Activated naive CD8-positive, alpha-beta T cell treated with anti-CD3 and anti-CD28 coated beads for 36 hours (primary cell): ENCODE results near the gene FCGR2B. TPM values are rescaled to one million over a fixed set of nuclear protein-coding genes. Genes with fewer than 3 reads are reported as not detected.
A peak's percentile ranks its signal among the peaks of the same experiment; 100 is the strongest.
"Not testable (repeated sequence)": the region's sequence is repeated elsewhere in the genome, so short reads cannot be mapped to it uniquely, and the experiment has no call there.

Experiments used
- DNase-seq: peaks from one replicate; pipeline ENCODE4 v3.0.0; 2021
- H3K27ac Mint-ChIP-seq: one replicate; pipeline ENCODE4 v1.8.0; 2022; ENCODE audit warnings: mild to moderate bottlenecking, moderate library complexity, mixed read lengths
- H3K27me3 Mint-ChIP-seq: one replicate; pipeline ENCODE4 v1.8.0; 2022; ENCODE audit warnings: mild to moderate bottlenecking, mixed read lengths
- H3K36me3 Mint-ChIP-seq: one replicate; pipeline ENCODE4 v1.8.0; 2021; ENCODE audit warnings: mild to moderate bottlenecking, mixed read lengths
- H3K4me1 Mint-ChIP-seq: one replicate; pipeline ENCODE4 v1.8.0; 2021; ENCODE audit warnings: mixed read lengths
- H3K4me3 Mint-ChIP-seq: one replicate; pipeline ENCODE4 v1.8.0; 2022; ENCODE audit warnings: mild to moderate bottlenecking, moderate library complexity, mixed read lengths
- H3K9me3 Mint-ChIP-seq: one replicate; pipeline ENCODE4 v1.8.0; 2022; ENCODE audit warnings: mixed read lengths
- total RNA-seq, 2 experiments: library from RNA; stranded (reverse); gene quantifications; one replicate each; pipeline ENCODE4 v1.2.3, GENCODE V29; 2021

Gene FCGR2B
- total RNA-seq, 2 experiments from 2014 or later = 0.20 to 0.25 TPM

DNA sequence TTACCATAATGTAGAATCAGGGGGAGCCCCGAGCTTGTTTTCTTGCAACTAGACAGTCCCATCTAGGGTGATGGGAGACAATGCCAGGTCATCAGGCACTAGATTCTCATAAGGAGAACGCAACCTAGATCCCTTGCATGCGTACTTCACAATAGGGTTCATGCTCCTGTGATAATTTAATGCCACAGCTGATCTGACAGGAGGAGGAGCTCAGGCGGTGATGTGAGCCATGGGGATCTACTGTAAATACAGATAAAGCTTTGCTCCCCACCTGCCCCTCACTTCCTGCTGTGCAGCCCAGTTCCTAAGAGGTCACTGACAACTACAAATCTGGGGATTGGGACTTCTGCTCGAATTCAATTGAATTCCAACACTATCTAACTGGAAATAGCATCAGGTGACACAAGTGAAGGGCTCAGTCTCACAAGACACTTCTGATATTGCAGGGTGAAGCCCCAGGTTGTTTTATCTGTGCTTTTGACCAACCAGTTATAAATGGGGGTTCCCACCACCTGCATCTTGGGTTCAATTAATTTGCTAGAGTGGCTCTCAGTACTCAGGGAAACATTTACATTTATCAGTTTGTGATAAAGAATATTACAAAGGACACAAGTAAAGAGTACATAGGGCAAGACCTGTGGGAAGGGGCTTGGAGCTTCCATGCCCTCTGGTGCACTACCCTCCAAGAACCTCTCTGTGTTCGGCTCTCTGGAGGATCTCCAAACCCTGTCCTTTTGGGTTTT lies 24.5 kb upstream of the FCGR2B start:
- H3K36me3 Mint-ChIP-seq, H3K27ac Mint-ChIP-seq, DNase-seq, H3K4me3 Mint-ChIP-seq, H3K9me3 Mint-ChIP-seq, H3K27me3 Mint-ChIP-seq: not testable (repeated sequence)
- peaks cover 17% of the 10 kb centered on the region for H3K4me1 Mint-ChIP-seq

DNA sequence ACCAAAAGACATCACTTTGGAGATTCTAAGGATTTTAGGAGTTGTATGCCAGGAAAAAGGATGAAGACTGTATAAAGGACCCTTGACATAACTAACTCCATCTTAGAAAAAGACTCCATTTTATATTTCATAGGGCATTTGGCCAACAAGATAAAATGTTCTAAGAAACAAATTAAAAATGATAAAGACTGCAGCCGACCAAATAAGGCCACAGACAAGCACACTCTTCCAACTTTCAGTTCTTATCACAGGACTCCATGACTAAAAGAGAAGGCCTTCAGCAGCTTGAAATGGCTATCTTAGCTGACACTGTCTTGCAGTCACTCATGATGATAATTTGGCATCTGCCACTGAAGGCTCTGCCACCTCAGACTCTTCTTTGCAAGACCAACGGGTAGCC lies 23.7 kb upstream of the FCGR2B start:
- peaks cover 17% of the 10 kb centered on the region for H3K4me1 Mint-ChIP-seq
- H3K36me3 Mint-ChIP-seq, H3K27me3 Mint-ChIP-seq, DNase-seq, H3K9me3 Mint-ChIP-seq, H3K27ac Mint-ChIP-seq, H3K4me3 Mint-ChIP-seq: not testable (repeated sequence)

DNA sequence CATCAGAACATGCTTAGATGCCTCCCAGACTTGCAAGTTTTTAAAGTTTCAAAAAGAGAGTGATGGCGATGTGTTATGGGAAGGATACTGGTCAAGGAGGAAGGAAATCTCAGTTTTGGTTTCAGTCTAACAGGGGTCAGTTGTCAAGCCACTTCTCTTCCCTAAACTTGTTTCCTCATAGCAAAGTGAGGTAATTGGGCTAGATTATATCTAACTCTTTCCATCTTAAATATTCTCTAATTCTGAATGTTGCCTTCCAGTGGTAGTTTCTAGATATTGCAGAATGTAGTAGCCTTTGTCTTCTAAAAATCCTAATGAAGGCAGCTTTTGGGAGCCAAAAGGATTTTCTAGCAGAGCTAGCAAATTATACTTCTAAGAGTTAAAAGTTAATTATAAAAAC lies 20.2 kb upstream of the FCGR2B start:
- H3K27ac Mint-ChIP-seq, H3K27me3 Mint-ChIP-seq, H3K4me3 Mint-ChIP-seq, H3K9me3 Mint-ChIP-seq, DNase-seq, H3K36me3 Mint-ChIP-seq: not testable (repeated sequence)
- H3K4me1 Mint-ChIP-seq = peaks cover 11% of the 10 kb centered on the region

DNA sequence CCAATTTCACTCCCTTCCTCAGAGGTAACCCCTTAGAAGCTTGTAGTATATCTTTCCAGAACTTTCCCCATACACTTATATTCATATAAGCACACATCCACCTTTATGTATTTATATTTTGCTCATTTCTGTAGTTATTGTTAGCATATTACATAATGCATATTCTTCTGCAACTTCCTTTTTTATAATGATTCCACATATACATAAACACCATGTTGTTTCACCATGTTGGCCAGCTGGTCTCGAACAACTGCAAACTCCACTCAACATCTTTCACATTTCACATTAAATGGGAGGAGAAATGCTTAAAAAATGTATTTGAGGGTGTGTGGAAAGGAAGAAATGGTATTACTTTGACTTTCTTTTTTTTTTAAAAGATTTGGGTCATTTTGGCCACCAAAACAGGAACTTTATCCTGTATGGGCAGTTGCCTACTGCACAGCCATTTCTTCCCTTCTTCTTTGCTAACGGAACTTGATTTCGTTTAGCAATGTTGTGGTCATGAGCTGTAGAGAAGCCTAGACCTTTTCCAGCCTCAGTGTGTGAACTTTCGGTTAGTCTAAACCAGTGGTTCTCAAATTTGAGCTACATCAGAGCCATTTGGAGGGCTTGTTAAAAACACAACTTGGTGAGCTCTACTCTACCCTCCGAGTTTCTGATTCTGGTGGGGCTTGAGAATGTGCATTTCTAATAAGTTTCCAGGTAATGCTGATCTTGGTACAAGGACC lies 19.3 kb upstream of the FCGR2B start:
- H3K27ac Mint-ChIP-seq, H3K4me3 Mint-ChIP-seq, H3K27me3 Mint-ChIP-seq: not testable (repeated sequence)

GRCh38 chr1:161644855-161645254 lies 18.1 kb upstream of the FCGR2B start:
- not testable (repeated sequence) for H3K9me3 Mint-ChIP-seq, H3K36me3 Mint-ChIP-seq, H3K27ac Mint-ChIP-seq, H3K4me3 Mint-ChIP-seq, H3K27me3 Mint-ChIP-seq, DNase-seq
- H3K4me1 Mint-ChIP-seq = peaks cover 13% of the 10 kb centered on the region

More for the DNA sequence above, 19.3 kb upstream of the FCGR2B start:
- H3K4me1 Mint-ChIP-seq = peaks cover 12% of the 10 kb centered on the region
- DNase-seq, H3K9me3 Mint-ChIP-seq, H3K36me3 Mint-ChIP-seq: not testable (repeated sequence)

DNA sequence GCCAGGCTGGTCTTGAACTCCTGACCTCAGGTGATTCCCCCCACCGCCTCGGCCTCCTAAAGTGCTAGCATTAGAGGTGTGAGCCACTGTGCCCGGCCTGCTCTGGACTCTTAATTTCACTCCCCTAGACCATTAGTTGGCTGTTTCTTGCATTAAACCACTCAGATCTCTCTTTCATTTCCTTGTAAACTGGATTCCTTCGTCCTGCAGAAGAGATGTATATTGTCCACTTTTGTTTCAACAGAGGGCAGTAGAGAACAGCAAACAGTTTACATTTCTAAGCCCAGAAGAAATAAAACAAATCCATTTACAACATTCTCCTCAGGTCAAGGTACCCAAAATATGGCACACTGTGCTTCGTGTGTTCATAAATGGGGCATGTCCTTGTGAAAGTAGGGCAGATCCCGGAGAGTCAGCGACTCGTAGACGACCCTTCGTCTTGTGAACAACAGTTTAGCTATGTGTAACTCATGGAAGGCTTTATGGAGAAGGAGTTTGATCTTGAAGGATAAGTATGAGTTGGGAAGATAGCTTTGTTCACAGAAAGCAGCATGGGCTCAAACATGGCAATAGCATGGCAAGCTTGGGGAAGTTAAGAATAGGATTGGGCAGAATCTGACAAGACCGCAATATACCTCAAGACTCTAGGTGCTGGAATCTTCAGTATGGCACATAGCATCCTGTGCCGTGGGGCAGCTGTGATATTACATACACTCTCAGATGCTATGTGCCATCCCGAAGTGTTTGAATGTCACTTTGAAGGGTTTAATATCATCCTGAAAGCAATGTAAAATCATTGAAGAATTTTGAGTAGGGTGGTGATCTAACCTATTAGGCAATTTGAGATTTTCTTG lies 15.2 kb upstream of the FCGR2B start:
- H3K27ac Mint-ChIP-seq, H3K9me3 Mint-ChIP-seq, H3K4me1 Mint-ChIP-seq, H3K27me3 Mint-ChIP-seq, DNase-seq, H3K4me3 Mint-ChIP-seq, H3K36me3 Mint-ChIP-seq: not testable (repeated sequence)

DNA sequence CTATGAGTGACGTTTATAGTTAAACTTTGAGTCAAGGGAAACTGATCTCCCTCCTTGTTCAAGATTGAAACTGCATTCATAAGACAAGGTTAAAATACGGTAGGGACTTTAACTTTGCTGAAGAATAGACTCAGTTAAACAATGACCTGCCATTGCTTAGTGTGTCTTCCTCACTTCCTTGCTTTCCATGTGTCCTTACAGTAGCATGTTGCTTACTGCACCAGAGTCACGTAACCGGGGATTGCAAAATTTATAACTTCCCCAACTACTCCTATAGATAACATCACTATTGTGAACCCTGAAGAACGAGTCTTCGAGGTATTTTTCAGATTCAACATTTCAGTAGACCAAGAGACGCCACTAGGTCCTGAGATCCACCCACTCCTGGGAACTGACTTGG lies 9.4 kb upstream of the FCGR2B start:
- not testable (repeated sequence) for H3K36me3 Mint-ChIP-seq, H3K4me3 Mint-ChIP-seq, H3K27ac Mint-ChIP-seq, H3K4me1 Mint-ChIP-seq, H3K27me3 Mint-ChIP-seq, H3K9me3 Mint-ChIP-seq, DNase-seq

- H3K4me1 Mint-ChIP-seq, H3K4me3 Mint-ChIP-seq, DNase-seq, H3K36me3 Mint-ChIP-seq, H3K9me3 Mint-ChIP-seq, H3K27me3 Mint-ChIP-seq, H3K27ac Mint-ChIP-seq: not testable (repeated sequence)
Measured at GRCh38 chr1:161653971-161654370, 9.0 kb upstream of the FCGR2B start.

DNA sequence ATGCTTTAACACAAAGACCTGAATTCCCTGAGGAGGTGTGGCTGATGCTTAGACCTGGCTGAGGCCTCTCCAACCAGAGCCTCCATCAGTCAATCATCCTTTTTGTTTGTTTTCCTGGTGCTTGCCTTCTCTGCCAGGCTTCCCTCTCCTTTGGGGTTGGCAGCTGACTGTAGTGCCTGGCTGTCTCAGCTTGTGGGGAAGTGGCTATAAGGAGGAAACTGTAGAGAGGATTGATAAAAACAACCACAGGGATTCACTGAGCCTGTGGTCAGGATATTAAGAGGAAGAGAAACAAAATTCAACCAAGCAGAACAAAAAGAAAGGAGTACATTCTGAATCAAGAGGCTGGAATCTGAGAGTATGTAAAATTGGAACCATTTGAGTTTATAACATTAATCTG lies 4.4 kb upstream of the FCGR2B start:
- H3K4me3 Mint-ChIP-seq, H3K4me1 Mint-ChIP-seq, H3K36me3 Mint-ChIP-seq, H3K9me3 Mint-ChIP-seq, DNase-seq, H3K27ac Mint-ChIP-seq, H3K27me3 Mint-ChIP-seq: not testable (repeated sequence)

DNA sequence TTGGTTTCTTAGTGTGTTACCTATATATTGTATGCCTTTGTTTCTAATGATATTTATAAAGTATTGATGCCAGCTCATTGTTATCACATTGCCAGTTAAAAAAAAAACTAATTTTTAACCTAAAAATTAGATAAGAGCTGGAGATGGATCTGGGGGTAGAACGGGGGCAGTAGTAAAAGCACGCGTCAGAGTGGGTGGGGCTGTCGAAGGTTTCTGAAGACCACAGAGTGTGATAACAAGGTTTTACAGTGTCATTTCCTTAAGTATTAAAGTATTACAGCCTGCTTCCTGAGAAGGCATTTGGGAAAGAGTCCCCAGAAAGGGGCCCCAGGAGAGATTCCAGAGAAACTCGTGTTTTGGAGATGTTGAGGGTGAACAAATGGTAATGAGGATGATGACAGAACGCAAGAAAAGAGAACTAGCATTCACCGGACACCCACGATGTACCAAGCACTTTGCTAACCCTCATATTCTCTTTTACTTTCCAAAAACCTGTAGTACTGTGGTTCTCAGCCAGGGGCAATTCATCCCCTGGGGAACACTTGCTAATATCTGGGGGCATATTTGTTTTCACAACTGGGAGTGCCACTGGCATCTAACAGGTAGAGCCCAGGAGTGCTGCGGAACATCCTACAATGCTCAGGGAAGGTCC lies 1.2 kb upstream of the FCGR2B start:
- H3K9me3 Mint-ChIP-seq, H3K4me1 Mint-ChIP-seq, DNase-seq, H3K27ac Mint-ChIP-seq, H3K36me3 Mint-ChIP-seq, H3K4me3 Mint-ChIP-seq, H3K27me3 Mint-ChIP-seq: not testable (repeated sequence)

DNA sequence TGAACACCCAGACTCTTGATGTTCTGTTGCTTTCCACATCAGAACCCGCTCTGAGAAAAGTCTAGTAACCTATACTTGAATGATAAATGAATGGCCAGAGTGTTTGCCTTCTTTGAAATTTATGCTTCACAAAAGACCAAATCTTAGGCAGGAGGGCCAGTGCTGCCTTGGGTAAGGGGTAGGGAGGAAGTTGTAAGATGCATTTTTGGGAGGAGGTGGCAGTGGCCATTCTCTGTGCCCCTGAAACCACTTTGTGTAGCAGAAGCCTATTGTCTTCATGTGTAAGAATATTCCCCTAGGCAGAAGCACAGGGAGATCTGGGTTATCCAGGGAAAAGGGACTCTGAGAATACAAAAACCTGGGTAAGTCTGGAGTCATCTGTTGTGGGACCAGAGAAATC lies 626 bp downstream of the FCGR2B start:
- not testable (repeated sequence) for H3K27ac Mint-ChIP-seq, H3K9me3 Mint-ChIP-seq, H3K4me3 Mint-ChIP-seq, H3K27me3 Mint-ChIP-seq, DNase-seq, H3K4me1 Mint-ChIP-seq, H3K36me3 Mint-ChIP-seq

DNA sequence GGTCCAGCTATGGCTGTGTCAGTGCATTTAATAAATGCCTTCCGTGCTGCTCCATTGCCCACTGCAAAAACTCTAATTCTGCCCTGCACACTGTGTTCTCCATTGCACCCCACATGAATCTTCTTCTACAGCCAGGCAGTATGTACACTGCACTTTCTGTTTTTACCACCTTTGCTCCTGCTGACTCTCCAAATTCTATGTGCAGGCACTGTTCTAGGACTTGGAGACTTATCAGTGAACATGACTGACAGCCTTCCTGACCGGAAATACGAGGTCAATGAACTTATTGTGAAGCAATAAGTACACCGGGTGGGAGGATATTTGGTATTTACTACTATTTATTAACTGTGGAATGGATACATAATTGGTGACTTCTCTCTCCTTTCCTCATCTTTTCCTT lies 1.7 kb downstream of the FCGR2B start:
- not testable (repeated sequence) for H3K4me3 Mint-ChIP-seq, H3K27ac Mint-ChIP-seq, H3K4me1 Mint-ChIP-seq, H3K36me3 Mint-ChIP-seq, H3K27me3 Mint-ChIP-seq, H3K9me3 Mint-ChIP-seq, DNase-seq

- H3K27ac Mint-ChIP-seq = peak overlapping the region; percentile 63
- not testable (repeated sequence) for H3K36me3 Mint-ChIP-seq, H3K9me3 Mint-ChIP-seq, DNase-seq, H3K27me3 Mint-ChIP-seq, H3K4me3 Mint-ChIP-seq
- H3K4me1 Mint-ChIP-seq = peaks cover 13% of the 10 kb centered on the region
Measured at GRCh38 chr1:161671045-161672020, 8.4 kb downstream of the FCGR2B start.

- peaks cover 13% of the 10 kb centered on the region for H3K4me1 Mint-ChIP-seq
- not testable (repeated sequence) for H3K4me3 Mint-ChIP-seq, H3K36me3 Mint-ChIP-seq, DNase-seq, H3K27me3 Mint-ChIP-seq, H3K9me3 Mint-ChIP-seq, H3K27ac Mint-ChIP-seq
Measured at GRCh38 chr1:161673437-161673836, 10.5 kb downstream of the FCGR2B start.
